Endometrial microvascular endothelial cells (primary cell): ENCODE results near the gene TMEM39B. TPM values are rescaled to one million over a fixed set of nuclear protein-coding genes. Genes with fewer than 3 reads are reported as not detected.
"Not testable (repeated sequence)": the region's sequence is repeated elsewhere in the genome, so short reads cannot be mapped to it uniquely, and the experiment has no call there.

ENCODE experiments used
- in situ Hi-C: cut with HindIII; loops from 2 replicates; pipeline ENCODE4 v1.10.0; 2017; ENCODE audit warnings: low sequenced_read_pairs, low pct_unique_long_range_greater_than_20kb; ENCODE audit errors: inconsistent ontology term
- total RNA-seq: library from RNA; depleted of rRNA; stranded (reverse); fragments of >200 nt; gene quantifications from one replicate; pipeline ENCODE4 v1.2.3, GENCODE V29; 2015; ENCODE audit errors: inconsistent ontology term

The TMEM39B gene
- total RNA-seq, 1 donor from 2014 or later: 19.7 TPM

DNA sequence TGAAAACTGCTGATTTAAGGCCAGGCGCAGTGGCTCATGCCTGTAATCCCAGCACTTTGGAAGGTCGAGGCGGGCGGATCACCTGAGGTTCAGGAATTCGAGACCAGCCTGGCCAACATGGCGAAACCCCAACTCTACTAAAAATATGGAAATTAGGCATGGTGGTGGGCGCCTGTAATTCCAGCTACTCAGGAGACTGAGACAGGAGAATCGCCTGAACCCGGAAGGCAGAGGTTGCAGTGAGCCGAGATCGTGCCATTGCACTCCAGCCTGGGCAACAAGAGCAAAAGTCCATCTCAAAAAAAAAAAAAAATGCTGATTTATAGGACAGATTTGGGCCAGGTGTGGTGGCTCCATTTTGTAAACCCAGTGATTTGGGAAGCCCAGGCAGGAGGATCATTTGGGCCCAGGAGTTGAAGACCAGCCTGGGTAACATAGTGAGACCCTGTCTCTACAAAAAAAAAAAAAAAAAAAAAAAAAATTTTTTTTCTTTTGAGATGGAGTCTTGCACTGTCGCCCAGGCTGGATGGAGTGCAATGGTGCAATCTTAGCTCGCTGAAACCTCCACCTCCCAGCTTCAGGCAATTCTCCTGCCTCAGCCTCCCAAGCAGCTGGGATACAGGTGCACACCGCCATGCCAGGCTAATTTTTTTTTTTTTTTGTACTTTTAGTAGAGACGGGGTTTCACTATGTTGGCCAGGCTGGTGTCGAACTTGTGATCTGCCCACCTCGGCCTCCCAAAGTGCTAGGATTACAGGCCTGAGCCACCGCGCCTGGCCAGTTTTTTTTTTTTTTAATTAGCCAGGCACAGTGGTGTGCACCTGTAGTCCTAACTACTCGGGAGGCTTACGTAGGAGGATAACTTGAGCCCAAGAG is 6.9 kb upstream of the TMEM39B start:
- in situ Hi-C loops: not testable (repeated sequence)

DNA sequence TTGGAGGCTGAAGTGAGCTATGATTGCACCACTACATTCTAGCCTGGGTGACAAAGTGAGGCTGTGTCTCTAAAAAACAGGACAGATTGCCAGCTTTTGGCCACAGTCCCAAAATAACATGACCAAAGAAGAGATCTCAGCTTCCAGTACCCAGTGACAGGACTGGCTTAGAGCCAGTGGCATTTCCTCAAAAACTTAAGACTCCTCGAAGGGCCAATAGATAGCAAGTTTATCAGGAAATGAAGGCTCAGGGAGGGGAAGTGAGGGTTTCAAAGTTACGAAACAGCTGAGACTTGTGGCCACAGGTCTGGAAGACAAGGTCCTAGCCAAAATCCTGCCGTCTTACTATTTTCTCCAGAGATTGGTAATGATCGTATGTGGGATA is 6.3 kb upstream of the TMEM39B start:
- in situ Hi-C loops: no loop called here

DNA sequence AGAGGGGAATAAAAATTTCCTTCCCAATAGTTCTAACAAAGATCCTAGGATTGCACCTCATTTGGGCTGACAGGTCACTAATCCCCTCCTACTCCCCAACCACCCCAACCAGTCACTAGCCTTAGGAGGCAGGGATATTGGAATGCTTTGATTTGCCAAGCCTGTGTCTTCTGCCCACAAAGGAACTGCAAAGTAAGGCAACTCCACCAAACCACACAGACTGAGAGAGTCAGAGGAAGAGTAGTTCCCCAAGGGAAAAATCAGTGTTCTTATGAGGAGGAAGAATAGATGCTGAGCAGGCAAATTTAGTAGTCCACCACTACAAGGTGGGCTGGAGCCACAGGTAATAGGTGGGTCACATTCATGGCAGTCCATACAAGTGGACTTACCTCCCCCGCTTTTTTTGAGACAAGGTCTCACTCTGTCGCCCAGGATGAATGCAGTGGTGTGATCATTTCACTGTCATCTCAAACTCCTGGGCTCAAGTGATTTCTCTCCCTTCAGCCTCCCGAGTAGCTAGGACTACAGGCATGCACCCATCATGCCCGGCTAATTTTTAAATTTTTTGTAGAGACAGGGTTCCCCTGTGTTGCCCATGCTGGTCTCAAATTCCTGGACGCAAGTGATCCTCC is 3.7 kb upstream of the TMEM39B start:
- in situ Hi-C loops: no loop called here

DNA sequence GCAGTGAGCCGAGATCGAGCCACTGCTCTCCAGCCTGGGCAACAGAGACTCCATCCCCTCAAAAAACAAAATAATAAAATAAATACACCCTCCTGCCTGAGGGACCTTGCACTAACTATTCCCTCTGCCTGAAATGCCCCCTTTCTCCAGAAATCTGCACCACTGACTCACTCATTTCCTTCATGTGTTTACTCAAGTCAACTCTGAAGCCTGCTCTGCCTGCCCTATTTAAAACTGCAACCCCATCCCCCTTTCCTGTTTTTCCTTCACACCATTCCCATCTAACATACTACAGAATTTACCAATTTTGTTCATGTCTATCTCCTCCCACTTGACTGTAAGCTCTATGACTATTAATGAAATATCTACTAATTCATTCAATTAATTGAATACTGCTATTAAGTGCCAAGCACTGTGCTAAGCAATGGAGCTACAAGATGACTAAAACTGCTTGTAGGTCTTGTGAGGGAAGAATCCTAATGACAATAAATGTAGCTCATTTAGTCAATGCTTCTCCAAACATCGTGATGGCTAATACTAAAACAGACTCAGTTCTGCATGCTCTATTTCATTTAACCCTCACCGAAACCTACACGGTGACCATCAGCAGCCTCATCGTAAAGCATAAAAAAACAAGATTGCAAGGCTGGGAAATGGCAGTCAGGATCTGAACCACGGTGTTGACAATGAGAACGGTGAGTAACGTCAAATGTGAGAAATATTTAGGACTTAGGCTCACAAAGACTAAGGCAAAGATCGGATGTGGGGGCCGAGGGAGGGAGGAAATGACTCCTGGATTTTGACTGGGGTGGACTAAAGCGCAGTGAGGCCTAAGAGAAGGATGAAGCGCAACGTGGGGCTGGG is 749 bp upstream of the TMEM39B start:
- in situ Hi-C loops: no loop called here

DNA sequence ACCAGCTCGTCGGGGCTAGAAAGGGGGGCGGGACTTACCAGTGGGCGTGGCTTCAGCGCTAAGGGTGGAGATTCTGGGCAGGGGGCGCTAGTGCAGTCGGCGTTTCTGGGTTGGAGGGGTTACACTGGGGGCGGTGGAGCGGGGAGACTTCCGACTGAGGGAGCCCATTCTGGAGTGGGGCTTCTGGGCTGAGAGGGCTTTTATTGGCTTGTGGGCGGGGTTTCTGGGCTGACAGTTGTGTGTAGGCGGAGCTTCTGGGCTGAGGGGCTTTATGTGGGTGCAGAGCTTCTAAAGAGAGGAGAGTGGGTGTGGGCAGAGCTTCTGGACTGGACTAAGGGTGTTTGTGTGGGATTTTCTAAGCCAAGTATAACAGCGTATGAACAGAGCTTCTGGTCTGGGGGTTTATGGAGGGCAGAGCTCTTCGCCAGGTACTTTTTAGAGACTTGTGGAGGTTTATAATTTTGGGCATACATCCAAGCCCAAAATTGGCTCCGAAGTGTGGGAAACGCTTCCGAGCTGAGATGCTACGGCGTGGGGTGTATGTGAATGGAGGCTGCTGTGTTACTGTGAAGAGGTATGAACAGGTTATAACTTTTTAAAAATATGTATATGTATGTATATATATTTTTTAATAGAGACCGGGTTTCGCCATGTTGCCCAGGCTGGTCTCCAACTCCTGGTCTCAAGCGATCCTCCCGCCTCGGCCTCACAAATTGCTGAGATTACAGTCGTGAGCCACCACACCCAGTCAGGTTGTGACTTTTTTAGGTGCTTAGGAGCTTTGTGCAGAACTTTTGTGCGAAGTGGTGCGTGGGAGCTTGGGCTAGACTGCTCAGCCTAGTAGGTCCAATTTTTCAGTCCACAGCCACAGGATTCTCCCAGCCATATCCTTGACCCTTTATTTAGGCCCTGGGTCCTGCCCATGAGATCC is 825 bp downstream of the TMEM39B start:
- in situ Hi-C loops: no loop called here

DNA sequence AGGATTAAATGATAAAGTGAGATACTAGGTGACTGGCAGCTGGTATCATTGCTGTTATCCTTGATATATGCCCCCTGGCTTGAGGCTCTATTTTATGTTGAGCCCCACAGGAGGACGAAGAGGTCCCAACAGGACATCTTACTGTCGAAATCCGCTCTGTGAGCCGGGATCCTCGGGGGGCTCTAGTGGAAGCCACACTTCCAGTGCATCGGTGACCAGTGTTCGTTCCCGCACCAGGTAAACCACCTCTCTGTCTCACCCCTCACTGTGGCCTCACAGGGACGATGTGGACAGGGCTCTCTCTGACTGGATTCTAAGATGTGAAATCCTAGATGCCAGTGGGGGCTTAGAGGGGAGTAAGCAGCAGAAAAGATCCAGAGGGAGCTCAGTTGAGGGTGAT is 2.1 kb downstream of the TMEM39B start:
- in situ Hi-C loops: no loop called here

DNA sequence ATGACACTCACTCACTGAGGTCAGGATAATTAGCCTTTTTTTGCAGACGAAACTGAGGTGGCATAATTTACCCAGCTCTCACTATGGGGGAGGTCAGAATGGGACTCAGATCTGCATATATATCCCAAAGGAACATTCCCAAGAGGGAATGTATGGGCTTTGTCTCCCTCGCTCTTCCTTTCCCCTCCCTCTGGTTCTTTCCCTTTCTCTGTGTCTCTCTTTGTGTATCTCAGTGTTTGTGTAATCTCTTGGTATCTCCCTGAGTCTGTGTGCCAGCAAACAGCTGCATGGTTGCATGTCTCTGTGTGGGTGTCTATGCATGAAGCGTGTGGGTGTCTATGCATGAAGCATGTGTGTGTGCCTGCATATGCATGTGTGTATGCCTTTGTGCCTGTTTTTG is 4.7 kb downstream of the TMEM39B start:
- in situ Hi-C loops: no loop called here

DNA sequence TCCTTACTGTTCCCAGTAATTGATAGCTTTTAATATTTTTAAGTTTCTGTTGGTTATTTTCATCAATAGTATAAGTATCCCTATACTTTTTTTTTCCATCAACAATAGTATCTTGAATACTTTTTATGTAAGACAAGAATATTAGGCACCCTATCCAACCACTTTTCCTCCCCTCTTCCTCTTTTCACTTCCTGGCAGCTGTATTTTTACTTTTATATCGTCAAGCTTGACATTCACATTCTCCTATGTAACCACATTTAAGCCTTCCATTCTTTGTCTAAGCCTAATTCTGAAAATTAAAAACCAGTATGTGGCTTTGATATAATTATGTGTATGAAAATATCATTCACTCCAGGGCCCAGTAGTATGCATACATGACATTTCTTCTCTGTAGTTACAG is 9.3 kb downstream of the TMEM39B start:
- in situ Hi-C loops: no loop called here

DNA sequence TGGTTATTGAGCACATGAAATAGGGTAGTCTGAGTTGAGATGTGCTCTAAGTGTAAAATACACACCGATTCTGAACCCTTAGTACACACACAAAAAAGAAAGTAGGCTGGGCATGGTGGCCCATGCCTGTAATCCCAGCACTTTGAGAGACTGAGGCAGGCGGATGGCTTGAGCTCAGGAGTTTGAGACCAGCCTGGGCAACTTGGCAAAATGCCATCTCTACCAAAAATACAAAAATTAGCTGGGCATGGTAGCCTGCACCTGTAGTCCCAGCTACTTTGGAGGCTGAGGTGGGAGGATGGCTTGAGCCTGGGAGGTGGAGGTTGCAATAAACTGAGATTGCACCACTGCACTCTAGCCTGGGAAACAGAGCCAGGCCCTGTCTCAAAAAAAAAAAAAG is 13.6 kb downstream of the TMEM39B start:
- in situ Hi-C loops: not testable (repeated sequence)

DNA sequence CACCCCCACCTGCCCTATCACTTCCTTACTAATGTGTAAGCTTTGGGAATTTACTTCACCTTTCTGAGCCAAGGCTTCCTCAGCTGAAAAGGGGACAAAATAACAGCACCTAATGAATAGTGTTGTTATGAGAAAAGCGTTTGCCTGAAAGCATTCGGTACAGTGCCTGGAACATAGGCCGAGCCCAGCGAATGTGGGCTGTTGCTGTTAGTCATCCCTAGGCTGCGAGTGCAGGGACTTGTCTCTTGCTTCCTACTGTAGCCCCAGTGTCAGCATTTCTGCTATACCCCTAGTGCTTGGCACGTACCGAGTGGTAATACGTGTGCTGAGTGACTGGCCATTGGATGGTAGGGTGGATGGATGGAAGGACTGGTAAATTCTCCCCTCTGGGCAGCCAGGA is 18.4 kb downstream of the TMEM39B start:
- in situ Hi-C loops: no loop called here

DNA sequence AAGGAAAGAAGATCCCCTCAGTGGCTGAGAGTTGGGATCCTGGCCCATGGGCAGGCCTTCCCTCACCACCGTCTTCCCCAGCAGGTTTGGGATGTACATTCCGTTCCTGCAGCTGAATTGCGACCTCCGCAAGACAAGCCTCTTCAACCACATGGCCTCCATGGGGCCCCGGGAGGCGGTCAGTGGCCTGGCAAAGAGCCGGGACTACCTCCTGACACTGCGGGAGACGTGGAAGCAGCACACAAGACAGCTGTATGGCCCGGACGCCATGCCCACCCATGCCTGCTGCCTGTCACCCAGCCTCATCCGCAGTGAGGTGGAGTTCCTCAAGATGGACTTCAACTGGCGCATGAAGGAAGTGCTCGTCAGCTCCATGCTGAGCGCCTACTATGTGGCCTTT is 18.9 kb downstream of the TMEM39B start:
- in situ Hi-C loops: no loop called here

DNA sequence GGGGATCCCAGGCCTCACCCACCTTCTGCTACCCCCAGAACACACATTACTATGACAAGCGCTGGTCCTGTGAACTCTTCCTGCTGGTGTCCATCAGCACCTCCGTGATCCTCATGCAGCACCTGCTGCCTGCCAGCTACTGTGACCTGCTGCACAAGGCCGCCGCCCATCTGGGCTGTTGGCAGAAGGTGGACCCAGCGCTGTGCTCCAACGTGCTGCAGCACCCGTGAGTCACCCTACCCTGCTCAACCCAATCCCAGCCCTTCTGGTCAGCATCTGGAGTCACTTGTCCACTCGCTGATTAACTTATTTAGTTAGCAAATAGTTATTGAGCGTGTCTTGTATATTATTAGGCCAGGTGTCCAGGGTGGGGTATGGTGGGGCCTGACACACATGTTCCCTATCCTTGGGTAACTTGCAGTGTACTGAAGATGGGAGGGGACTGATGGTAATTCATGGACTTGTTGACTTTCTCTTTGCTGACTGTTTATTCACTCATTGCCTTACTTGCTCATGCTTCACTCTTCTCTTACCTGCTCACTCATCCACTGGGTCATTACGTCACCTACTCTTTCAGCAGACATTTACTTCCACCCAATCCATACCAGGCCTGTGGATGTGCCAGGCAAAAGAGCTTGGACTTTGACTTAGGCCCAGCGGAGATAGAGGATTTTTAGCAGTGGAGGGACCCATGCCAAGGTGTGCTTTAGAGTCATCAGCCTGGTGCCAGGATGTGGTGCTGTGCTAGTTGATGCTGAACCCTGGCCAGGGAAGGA is 22.2 kb downstream of the TMEM39B start:
- in situ Hi-C loops: no loop called here

DNA sequence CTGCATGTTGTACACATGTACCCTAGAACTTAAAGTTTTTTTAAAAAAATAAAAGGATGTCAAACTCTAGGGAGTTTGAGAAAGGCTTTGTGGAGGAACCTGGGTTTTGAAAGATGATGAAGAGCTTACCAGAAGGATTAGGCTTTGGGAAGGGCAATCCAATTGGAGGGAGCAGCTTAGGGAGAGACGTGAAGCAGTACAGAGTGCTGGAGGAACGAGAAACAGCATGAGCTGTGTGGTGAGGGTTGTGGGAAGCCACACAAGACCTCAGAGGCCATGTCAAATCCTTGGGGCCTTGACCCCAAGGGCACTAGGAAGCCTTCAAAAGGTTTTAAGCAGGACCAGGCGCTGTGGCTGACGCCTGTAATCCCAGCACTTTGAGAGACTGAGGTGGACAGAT is 26.7 kb downstream of the TMEM39B start:
- in situ Hi-C loops: no loop called here

DNA sequence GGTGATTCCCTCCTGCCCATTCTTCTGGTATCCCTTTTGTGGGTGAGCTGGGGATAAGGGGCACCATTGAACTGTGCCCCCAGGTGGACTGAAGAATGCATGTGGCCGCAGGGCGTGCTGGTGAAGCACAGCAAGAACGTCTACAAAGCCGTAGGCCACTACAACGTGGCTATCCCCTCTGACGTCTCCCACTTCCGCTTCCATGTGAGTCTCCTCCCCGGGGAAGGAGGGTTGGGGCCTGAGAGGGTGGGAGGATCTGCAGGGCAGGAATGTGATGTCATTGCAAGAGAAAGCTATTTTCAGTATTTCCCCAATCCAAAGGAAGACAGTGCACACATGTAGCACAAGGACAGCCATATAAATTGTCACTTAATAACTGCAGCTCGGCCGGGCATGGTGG is 27.6 kb downstream of the TMEM39B start:
- in situ Hi-C loops: no loop called here

DNA sequence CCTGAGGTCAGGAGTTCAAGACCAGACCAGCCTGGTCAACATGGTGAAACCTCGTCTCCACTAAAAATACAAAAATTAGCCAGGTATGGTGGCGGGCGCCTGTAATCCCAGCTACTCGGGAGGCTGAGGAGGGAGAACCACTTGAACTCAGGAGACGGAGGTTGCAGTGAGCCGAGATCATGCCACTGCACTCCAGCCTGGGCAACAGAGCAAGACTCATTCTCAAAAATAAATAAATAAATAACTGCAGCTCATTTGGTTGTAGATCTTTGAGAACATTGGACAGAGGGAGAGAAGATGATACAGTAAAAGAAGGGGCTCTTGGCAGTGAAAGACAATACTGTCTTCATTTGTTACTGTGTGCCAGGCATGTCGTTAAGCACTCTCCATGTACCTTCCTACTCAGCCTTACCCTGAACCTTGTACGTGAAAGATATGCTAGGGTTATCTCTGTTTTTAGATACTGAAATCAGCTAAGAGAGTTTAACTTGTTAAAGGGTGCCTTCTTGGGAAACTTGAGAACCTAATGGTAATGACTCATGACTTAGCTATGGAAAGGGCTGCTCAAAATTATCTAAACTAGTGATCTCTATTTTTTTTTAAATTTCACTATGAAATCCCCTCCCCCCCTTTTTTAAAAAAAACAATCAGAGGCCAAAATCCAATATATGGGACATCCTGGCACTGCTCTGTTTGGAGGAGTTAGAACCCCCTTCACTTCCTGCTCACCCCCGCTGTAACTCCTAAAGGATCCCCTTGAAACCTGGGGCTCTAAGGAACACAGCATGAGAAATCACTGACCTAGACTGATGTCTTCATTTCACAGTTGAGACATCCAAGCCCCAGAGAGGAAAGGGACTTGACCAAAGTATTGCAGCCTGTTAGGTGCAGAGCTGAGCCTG is 28.3 kb downstream of the TMEM39B start:
- in situ Hi-C loops: no loop called here

DNA sequence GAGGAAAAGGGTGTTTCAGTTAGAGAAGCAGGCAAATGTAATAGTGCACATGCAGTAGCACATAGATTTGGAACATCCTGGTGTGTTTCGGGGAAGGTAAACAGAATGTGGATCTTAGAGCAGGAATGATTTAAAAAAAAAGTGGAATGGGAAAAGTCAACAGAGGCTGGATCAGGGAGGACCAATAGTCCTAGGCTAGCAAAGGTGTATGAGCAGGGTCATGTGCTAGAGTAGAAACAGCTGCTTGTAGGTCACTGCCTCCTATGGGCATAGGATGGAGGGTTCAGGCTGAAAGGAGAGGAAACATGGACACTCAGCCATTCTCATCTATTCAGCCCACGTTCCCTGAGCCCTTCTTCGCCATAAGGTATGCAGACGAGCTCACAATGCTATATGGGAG is 31.4 kb downstream of the TMEM39B start:
- in situ Hi-C loops: no loop called here

DNA sequence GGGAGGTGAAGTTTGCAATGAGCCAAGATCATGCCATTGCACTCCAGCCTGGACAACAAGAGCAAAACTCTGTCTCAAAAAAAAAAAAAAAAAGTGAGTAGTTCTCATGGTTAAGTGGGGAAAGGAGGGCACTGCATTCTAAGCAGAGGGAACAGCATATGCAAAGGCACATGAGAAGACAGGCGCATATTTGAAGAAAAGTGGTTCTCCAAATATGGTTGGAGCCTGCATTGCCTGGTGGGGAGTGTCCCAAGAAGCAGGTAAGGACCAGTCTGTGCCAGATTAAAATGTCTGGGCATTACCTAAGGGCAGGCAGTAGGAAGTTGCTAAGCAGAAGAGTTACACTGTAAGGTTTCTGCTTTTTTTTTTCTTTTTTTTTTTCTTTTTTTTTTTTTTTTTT is 32.6 kb downstream of the TMEM39B start:
- in situ Hi-C loops: no loop called here
